DMS79 treated with DMSO at 0.1 percent for 48 hours (cell line): ENCODE data around the gene SLC4A9.
A peak's percentile ranks its signal among the peaks of the same experiment; 100 is the strongest.
"Not testable (repeated sequence)": the region's sequence is repeated elsewhere in the genome, so short reads cannot be mapped to it uniquely, and the experiment has no call there.

Source experiments
- DNase-seq: peaks from one replicate; lab custom pipeline; 2025; lab: John Stamatoyannopoulos, UW

SLC4A9 gene

GRCh38 chr5:140399979-140400729 is 40.2 kb downstream of the SLC4A9 start:
- peak; percentile 30 for DNase-seq

DNA sequence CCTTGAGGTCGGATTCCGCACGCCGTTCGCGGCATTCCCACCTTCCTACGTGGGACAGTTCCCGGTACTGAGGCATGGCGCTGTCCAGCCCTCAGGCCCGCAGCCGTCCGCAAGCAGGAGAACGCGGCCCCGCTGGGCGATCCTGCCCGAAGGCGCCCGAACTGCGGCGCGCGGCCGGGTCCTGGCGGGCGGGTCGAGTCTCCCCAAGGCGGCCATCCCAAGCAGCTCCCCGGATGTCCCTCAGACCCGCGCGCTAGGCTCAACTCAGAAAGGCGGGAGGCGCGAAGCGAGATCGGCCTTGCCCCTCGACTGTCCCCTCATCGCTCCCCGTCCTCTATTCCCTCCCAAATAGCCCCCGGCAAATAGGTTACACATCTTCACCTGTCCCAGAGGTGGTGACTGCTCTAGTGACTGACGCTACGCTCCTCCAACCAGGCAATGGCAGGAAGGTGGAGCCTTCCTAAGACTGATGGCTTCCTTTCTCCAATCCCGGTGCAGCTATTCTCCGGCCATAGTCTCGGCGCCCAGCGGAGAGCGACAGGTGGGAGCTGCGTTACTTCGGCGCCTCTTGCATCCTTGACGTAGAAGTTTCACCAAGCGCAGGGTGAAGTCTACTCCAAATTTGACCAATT is 40.9 kb downstream of the SLC4A9 start:
- DNase-seq: peak; percentile 90

DNA sequence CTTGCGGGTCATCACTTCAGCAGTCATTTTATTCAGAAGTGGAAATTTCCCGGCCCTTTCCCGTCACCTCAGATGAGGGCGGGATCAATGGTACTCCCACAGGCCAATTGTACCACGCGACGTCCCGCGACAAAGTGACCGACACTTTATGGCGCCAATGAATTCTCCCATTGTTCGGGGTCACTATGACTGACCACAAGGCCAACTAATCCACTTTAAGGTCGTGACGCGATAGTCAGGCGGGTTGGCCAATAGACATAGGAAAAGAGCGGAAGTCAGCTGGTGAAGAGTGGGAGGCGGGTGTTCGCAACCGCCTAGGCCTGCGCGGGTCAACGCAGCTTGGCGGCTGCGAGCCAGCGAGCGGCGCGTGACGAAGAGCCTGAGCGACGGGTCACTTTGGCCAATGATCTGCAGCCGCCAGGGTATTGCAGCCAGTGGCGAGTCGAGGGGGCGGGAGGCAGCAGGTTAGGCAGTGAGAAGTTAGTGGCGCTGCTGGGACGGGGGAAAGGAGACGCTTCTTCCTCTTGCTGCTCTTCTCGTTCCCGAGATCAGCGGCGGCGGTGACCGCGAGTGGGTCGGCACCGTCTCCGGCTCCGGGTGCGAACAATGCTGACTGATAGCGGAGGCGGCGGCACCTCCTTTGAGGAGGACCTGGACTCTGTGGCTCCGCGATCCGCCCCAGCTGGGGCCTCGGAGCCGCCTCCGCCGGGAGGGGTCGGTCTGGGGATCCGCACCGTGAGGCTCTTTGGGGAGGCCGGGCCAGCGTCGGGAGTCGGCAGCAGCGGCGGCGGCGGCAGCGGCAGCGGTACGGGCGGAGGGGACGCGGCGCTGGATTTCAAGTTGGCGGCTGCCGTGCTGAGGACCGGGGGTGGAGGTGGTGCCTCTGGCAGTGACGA is 41.6 kb downstream of the SLC4A9 start, which contains the start of gene ANKHD1:
ANKHD1 (plus strand) TSS at position 472 of the 896 bp plus-strand sequence; CDS start at position 607, 135 bp downstream.
- DNase-seq: peak; percentile 97

DNA sequence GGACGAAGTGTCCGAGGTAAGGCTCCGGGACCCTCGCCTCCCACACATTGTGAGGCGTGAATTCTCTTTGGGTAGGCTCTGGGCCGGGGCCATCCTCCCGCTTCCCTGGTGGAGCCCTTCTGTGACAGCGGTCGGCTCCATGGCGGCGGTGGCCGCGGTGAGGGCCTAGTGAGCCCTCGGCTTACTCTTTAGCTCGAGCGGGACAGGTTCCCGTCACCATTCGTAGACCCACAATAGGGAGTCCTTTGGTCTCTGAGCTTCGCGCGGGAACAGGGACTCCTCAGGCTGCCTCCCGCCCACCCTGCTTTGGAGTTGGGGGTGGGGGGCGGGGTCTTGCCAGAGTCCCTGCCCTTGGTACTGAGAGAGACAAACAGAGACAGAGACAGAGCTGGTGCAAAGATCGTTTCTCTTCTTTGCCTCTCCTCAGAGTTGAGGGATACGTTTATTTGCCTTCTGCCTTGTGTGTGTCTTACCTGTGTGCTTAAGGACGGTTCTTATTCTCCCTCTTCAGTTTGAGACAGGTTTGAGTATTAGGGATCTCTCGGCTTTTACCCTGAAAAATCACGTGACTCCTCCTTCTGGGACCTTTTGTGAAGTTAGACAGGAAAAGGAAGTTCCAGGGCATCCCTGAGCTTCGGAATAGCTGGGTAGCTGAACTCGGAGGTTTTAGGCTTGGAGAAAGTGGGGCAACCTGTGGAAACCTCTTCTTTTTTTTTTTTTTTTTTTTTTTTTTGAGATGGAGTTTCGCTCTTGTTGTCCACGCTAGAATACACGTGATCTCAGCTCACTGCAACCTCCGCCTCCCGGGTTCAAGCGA is 42.5 kb downstream of the SLC4A9 start:
- peak; percentile 7 for DNase-seq

- no peak for DNase-seq
Observed at GRCh38 chr5:140403613-140404012, 43.6 kb downstream of the SLC4A9 start.

- DNase-seq: no peak
Observed at GRCh38 chr5:140408750-140409241, 48.8 kb downstream of the SLC4A9 start.

GRCh38 chr5:140413230-140413629 is 53.2 kb downstream of the SLC4A9 start:
- DNase-seq: no peak

- no peak for DNase-seq
Observed at GRCh38 chr5:140417235-140417634, 57.2 kb downstream of the SLC4A9 start.

DNA sequence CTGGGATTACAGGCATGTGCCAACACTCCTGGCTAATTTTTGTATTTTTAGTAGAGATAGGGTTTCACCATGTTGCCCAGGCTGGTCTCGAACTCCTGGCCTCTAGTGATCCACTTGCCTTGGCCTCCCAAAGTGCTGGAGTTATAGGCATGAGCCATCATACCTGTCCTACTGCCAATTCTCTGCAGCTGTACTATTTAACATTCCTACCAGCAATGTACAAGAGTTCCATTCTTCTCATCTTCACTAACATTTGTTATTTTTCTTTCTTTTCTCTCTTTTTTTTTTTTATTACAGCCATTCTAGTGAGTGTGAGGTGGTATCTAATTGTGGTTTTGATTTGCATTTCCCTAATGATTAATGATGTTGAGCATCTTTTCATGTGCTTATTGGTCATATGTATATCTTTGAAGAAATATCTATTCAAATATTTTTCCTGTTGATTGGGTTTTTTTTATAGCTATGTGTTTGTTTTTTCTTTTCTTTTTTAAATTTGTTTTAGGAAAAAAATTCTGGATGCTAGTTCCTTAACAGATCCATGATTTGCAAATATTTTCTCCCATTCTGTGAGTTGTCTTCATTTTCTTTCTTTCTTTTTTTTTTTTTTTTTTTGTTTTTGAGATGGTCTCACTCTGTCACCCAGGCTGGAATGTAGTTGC is 59.0 kb downstream of the SLC4A9 start:
- no peak for DNase-seq

DNA sequence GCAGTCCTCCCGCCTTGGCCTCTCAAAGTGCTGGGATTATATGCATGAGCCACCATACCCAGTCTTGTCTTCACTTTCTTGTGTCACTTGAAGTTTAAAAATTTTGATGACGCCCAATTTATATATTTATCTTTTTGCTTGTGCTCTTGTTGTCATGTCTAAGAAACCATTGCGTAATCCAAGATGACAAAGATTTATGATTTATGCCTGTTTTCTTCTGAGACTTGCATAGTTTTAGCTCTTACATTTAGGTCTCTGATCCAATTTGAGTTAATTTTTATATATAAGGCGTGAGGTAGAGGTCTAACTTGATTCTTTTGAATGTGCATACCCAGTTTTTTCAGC is 60.2 kb downstream of the SLC4A9 start:
- no peak for DNase-seq

- DNase-seq: no peak
Observed at GRCh38 chr5:140420665-140421361, 60.8 kb downstream of the SLC4A9 start.

- DNase-seq: not testable (repeated sequence)
Observed at GRCh38 chr5:140421375-140421774, 61.4 kb downstream of the SLC4A9 start.

DNA sequence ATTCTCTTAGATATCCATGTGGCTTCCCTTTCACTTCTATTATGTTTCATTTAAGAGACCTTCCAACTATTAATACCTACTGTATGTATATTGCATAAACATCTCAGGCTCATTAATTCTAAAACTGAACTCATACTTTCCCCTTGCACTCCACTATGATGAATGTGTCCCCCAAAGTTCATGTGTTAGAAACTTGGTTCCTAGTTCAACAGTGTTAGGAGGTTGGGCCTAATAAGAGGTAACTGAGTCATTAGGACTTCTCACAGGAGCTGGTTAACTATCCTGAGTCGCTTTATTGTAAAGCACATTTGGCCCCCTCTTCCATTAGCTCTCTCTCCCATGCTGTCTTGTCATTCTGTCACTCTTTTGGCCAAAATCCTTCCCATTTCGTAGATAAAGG is 63.6 kb downstream of the SLC4A9 start:
- no peak for DNase-seq

GRCh38 chr5:140424135-140424534 is 64.1 kb downstream of the SLC4A9 start:
- no peak for DNase-seq
